Subcutaneous adipose tissue (tissue), 4 donors: ENCODE measurements around the gene CARD14. TPM values are rescaled to one million over a fixed set of nuclear protein-coding genes. Genes with fewer than 3 reads are reported as not detected.

ENCODE experiments used
- total RNA-seq, 4 donors: library from RNA; depleted of rRNA; stranded (reverse); fragments of >200 nt; gene quantifications; one replicate each; pipeline ENCODE4 v1.1.0, GENCODE V29; 2016
- TF ChIP-seq, protein P1 (sequence below): fragments of 450-650 bp; IDR thresholded peaks from one replicate; pipeline ENCODE4 v1.5.1; 2016; ENCODE audit warnings: low read depth, mild to moderate bottlenecking, control low read depth, antibody characterized with exemption, moderate library complexity

Gene CARD14
- total RNA-seq, 4 donors from 2014 or later, result 0.34 to 1.3 TPM; not detected in 2

DNA sequence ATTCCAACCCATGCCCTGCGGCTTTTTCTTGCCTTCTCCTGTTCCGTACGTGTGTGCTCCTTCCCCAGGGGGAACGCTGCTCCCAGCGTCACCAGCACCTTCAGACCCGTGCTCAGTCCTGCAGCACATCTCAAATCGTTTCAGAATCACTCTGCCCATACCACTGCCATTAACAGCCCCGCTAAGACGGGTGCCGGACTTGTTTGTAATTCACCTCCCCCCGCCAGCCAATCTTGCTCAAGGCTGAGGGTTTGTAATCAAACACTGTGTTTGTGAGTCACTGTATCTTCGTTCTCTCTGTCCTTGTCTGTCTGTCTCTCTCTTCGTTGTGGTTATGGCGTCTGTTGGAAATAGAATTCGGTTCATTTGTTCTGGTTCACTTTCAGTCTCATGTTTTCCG, 17.3 kb downstream of the CARD14 start:
- TF ChIP-seq, protein P1, sequence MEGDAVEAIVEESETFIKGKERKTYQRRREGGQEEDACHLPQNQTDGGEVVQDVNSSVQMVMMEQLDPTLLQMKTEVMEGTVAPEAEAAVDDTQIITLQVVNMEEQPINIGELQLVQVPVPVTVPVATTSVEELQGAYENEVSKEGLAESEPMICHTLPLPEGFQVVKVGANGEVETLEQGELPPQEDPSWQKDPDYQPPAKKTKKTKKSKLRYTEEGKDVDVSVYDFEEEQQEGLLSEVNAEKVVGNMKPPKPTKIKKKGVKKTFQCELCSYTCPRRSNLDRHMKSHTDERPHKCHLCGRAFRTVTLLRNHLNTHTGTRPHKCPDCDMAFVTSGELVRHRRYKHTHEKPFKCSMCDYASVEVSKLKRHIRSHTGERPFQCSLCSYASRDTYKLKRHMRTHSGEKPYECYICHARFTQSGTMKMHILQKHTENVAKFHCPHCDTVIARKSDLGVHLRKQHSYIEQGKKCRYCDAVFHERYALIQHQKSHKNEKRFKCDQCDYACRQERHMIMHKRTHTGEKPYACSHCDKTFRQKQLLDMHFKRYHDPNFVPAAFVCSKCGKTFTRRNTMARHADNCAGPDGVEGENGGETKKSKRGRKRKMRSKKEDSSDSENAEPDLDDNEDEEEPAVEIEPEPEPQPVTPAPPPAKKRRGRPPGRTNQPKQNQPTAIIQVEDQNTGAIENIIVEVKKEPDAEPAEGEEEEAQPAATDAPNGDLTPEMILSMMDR, result no peak

DNA sequence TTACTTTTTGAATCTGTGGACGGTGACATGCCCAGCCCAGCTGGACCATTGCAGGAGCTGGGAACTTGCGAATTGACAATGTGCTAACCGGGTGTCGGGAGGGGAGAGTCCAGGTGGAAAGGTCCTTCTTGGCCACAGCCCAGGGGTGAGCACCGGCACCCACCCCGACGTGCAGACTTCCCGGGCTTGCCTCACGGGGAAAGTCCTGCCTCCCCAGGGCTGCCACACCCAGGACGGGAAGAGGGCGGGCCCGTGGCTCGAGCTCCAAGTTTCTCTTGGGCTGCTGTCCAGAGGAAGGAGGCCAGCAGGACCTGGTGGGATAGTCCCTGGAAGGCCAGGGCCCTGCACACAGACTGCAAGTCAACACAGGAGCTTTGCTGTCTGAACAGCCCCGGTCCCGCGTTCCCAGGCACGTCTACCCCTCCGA, 17.7 kb downstream of the CARD14 start:
- TF ChIP-seq, protein P1, result no peak

DNA sequence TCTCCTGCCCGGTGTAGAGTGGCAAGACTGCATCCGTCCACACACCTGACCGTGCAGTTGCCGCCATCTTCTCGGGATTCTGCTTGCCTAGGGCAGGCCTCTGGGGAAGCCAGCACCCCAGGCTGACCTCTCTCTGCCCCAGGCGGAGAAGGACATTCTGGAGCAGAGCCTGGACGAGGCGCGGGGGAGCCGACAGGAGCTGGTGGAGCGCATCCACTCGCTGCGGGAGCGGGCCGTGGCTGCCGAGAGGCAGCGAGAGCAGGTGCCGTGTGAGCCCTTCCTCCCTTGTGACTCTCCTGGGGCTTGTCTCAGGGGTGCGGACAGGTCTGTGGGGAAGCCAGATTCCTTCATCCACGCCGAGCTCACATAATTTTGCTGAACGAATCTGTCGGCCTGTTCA, 19.8 kb downstream of the CARD14 start:
- TF ChIP-seq, protein P1, result no peak

DNA sequence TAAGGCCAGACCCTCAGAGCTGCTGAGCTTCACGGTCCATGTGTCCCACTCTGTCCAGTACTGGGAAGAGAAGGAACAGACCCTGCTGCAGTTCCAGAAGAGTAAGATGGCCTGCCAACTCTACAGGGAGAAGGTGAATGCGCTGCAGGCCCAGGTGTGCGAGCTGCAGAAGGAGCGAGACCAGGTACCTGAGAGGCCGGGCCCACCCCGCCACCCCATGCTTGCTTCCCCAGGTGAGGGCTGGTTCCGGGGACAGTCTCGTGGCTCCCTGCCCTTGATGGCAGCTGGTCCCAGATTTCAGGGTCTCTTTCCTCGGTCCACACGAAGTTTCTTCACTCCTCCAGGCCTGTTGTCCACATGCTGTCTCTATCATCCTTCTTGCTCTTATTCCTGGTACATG, 20.9 kb downstream of the CARD14 start:
- TF ChIP-seq, protein P1, result no peak

DNA sequence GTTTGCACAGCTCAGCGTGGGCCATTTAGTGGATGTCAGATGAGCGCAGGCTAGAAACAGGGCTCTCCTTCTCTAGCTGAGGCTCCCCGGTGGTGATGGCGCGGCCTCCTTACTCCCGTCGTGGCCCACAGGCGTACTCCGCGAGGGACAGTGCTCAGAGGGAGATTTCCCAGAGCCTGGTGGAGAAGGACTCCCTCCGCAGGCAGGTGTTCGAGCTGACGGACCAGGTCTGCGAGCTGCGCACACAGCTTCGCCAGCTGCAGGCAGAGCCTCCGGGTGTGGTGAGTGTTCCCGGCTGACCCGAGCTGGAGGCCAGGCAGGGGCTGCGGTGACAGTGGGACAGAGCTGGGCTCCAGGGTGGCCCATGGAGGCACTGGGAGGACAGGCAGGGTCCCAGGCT, 21.4 kb downstream of the CARD14 start:
- TF ChIP-seq, protein P1, result no peak

DNA sequence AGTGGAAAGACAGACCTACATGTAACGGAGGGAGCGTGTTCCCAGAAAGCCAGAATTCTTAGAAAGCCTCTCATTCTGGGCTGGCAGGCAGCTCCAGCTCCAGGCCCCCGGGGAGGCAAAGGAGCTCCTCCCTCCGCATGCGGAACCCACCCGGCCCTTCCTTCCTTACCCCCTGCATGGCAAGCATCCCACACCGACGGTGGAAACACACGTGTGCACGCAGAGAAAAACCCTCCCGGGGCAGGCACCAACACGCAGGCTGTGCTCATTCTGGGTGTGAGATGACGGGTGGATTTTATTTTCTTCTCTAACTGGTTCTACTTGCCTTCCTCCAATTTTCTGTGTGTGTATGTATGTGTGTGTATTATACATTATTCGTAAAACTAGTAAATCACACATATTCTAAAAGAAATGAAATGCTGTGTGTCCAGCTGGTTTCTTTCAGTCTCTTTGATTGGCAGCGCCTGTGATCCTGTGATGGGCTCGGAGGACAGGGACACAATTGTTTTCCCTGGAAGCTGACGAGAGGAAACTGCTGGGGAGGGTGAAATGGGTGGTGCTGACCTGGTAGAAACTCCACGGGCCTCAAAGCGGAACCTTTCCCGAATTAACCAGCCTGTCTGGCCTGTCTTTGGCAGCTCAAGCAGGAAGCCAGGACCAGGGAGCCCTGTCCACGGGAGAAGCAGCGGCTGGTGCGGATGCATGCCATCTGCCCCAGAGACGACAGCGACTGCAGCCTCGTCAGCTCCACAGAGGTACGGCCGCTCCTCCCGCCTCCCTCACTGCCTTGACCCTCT, 22.2 kb downstream of the CARD14 start:
- TF ChIP-seq, protein P1, result no peak

DNA sequence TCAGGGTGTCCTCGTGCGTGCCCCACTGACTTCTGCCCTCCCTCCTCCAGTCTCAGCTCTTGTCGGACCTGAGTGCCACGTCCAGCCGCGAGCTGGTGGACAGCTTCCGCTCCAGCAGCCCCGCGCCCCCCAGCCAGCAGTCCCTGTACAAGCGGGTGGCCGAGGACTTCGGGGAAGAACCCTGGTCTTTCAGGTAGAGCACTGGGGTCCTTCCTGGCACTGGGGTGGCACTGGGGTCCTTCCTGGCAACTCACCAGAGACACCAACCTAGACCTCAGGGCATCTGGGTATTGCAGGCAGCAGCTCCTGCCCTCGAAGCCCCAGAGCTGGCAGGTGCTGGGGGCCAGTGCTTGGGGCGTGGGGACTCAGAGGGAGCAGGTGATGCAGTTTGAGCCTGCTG, 25.3 kb downstream of the CARD14 start:
- TF ChIP-seq, protein P1, result no peak
